ENCODE results near the gene HCFC1.

HCFC1 gene

DNA sequence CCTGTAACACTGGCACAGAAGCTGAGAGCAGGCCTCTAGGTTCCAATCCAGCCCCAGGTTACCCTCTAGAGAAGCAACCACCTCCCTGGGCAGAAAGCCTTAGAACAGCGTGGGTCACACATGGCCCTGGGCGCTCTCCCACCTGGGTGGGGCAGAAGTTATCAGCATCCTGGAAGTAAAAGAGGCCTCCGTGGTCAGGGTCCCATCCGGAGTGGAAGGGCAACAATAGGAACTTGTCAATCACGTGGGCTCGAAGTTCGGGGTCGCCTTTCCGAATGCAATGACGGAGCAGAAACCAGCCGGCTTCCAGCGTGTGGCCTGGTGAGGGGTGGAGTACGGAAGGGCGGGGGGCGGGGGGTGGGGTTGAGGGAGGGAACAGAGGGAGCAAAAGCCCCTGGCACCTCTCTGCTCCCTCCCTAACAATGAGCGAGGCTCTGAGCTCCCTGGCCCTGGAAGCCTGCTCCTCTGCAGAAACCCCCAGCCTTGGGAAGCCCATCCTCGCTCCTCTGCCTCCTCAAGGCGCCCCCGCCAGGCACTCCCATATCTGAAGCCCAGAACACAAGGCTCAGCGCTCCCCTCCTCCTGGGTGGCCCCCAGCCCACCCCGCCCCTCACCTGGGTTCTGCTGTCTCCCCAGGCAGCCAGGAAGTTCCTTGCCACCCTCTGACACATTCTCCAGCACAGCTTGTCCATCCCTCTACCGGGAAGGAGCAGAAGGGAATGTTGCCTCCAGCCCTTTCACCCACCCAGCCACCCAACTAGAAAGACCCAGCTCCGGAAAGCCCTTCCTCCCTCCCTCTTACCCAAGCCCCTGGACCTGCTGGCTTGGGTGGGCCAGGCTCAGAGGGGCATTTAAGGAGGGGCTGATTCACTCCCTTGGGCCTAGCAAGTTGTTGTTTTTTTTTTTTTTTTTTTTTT, 30.0 kb downstream of the HCFC1 start:
- H3K4me3 ChIP-seq (ENCODE audit: low read depth, low read length) = no peak overlapping the region
- in situ Hi-C loops (cut with HindIII; ENCODE audit: low sequenced_read_pairs) = no loop called here
- TF ChIP-seq CTCF (IDR thresholded peaks at IDR 0.05; ENCODE audit: low read depth, low read length) = no peak
- DNase-seq (ENCODE audit: low read depth, low spot score) = no peak

DNA sequence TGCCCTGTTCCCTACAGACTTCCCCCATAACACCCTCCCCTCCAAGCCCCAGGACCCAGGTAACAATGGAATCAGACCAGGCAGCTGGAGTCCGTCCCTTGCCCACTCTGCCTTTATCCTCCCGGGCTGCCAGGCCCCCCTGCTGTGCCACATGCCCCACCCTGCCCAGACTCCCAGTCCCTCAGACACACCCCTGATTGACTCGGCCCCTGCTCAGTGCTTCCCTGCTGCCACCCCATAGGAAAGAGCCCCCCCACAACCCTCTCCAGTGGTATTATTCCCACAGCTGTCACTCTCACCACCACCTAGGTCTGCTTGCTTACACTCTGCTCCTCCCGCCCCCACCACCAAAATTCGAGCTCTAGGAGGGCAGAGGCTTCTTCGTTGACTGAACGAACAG, 32.0 kb downstream of the HCFC1 start:
- in situ Hi-C loops (cut with HindIII; ENCODE audit: low sequenced_read_pairs) = no loop called here
- no peak for DNase-seq (ENCODE audit: low read depth, low spot score)
- no peak for TF ChIP-seq CTCF (IDR thresholded peaks at IDR 0.05; ENCODE audit: low read depth, low read length)
- H3K4me3 ChIP-seq (ENCODE audit: low read depth, low read length) = no peak overlapping the region

DNA sequence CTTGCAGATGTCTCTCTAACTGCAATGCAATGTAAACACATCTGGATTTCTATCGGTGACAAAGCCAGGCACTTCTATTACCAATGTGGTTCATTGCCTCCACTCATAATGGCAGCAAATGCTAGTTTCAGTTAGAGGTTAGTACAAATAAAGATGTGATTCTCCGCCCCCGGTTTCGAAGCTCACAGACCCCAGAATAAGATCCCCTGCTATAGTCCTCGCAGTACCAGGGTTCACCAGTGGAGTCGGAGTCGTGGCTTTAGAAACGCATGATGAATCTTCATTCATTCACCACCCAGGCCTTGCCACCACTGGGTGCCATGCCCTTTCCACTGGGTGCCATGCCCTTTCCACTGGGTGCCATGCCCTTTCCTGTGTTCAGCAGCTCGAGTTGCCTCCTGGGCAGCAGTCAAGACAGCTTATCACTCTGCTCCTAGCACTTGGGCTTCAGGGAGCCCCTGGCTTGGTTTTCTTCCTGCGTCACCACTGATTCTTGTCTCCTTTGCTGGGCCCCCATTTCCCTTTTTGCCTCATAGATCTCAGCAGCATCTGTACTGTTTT, 33.3 kb downstream of the HCFC1 start:
- no peak overlapping the region for H3K4me3 ChIP-seq (ENCODE audit: low read depth, low read length)
- DNase-seq (ENCODE audit: low read depth, low spot score) = no peak
- in situ Hi-C loops (cut with HindIII; ENCODE audit: low sequenced_read_pairs) = no loop called here
- peak; percentile 11 for TF ChIP-seq CTCF (IDR thresholded peaks at IDR 0.05; ENCODE audit: low read depth, low read length)

DNA sequence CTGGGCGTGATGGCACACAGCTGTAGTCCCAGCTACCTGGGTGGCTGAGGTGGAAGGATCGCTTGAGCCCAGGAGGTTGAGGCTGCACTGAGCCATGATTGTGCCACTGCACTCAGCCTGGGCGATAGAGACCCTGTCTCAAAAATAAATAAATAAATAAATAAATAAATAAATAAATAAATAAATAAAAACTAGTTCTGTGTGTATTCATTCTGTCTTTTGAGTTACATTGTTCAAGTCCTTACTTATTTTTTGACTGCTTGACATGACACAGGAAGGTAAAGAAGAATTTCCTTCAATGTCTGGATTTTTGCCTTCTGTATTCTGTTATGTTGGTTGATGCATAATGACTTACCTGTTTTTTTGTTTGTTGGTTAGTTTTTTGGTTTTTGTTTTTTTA, 34.6 kb downstream of the HCFC1 start:
- no peak for TF ChIP-seq CTCF (IDR thresholded peaks at IDR 0.05; ENCODE audit: low read depth, low read length)
- in situ Hi-C loops (cut with HindIII; ENCODE audit: low sequenced_read_pairs) = no loop called here
- DNase-seq (ENCODE audit: low read depth, low spot score) = no peak

GRCh38 chrX:153935326-153935851, 36.2 kb downstream of the HCFC1 start:
- no peak for DNase-seq (ENCODE audit: low read depth, low spot score)
- in situ Hi-C loops (cut with HindIII; ENCODE audit: low sequenced_read_pairs) = no loop called here
- no peak for TF ChIP-seq CTCF (IDR thresholded peaks at IDR 0.05; ENCODE audit: low read depth, low read length)
- H3K4me3 ChIP-seq (ENCODE audit: low read depth, low read length) = peak overlapping the region; percentile 30

More for the DNA sequence above, 34.6 kb downstream of the HCFC1 start:
- no peak overlapping the region for H3K4me3 ChIP-seq (ENCODE audit: low read depth, low read length)

DNA sequence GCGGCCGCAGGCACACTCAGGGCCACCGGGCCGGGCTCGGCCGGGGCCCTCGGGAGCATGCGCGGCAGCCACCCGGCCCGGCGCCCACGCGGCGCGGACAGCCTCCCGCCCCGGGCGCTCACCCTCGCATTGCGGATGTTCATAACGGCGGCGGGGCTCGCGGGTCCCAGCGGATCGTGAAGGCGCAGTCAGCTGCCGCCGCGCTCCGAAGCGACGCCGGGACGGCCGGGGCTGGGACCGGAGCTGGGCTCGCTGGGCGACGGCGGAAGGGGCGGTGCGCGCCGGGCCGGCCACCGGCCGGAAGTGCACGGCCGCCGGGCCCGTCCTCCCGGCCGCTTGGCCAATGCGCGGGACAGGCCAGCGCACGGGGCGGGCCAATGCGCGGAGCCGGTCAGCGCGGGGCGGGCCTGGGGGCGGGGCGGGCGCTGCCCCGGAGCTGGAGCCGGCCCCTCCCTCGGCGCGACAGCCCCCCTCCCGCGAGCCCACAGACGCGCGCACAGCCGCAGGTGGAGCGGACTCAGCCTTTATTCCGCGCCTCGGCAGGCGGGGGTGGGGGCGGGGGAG, 36.8 kb downstream of the HCFC1 start, which contains the start of gene NAA10:
NAA10 (minus strand) TSS at position 276 of the 564 bp plus-strand sequence; CDS start at position 143, 133 bp downstream.
- peak within 1 kb of the TSS; percentile 75 for H3K4me3 ChIP-seq (ENCODE audit: low read depth, low read length)
- in situ Hi-C loops (cut with HindIII; ENCODE audit: low sequenced_read_pairs) = no loop called here
- DNase-seq (ENCODE audit: low read depth, low spot score) = peak; percentile 63
- TF ChIP-seq CTCF (IDR thresholded peaks at IDR 0.05; ENCODE audit: low read depth, low read length) = no peak

Data from astrocyte of the spinal cord (primary cell).